SK-N-MC (cell line): ENCODE measurements around the gene DBN1.

Experiments used
- DNase-seq: peaks from one replicate; pipeline ENCODE4 v3.0.0-alpha.2; 2011; ENCODE audit warnings: low read depth, low spot score
- H3K27ac ChIP-seq: fragments of 200-600 bp; sonication (generic); 2 replicates; pipeline ENCODE4 v1.5.1; 2016; ENCODE audit warnings: mixed run types
- H3K36me3 ChIP-seq: fragments of 200-600 bp; sonication (generic); 2 replicates; pipeline ENCODE4 v1.6.1; 2017; ENCODE audit warnings: antibody characterized with exemption, low read length, mixed read lengths; ENCODE audit not compliant: insufficient read depth
- H3K4me3 ChIP-seq: fragments of 200-600 bp; sonication (generic); 2 replicates; pipeline ENCODE4 v1.5.1; 2016
- H3K9ac ChIP-seq: fragments of 200-600 bp; sonication (generic); 2 replicates; pipeline ENCODE4 v1.8.0; 2017; ENCODE audit warnings: mixed run types, mixed read lengths; ENCODE audit not compliant: insufficient read length
- H3K9me3 ChIP-seq: fragments of 200-600 bp; sonication (generic); 2 replicates; pipeline ENCODE4 v1.6.1; 2017; ENCODE audit warnings: low read depth, mild to moderate bottlenecking, antibody characterized with exemption, low read length, moderate library complexity, mixed read lengths
- EZH2 ChIP-seq: fragments of 200-600 bp; sonication (generic); IDR thresholded peaks from one replicate; pipeline ENCODE4 v1.6.1; 2017; ENCODE audit warnings: antibody characterized with exemption
- FOXP2 ChIP-seq: optimal IDR thresholded peaks from 2 replicates; pipeline ENCODE3; 2011; ENCODE audit warnings: mild to moderate bottlenecking, moderate library complexity; ENCODE audit not compliant: insufficient read depth; ENCODE audit errors: extremely low read length, control extremely low read depth
- POLR2AphosphoS5 ChIP-seq: IDR thresholded peaks from 2 replicates; pipeline ENCODE4 v1.6.1; 2012; ENCODE audit warnings: mild to moderate bottlenecking, low read depth, low read length, borderline replicate concordance

Gene DBN1

DNA sequence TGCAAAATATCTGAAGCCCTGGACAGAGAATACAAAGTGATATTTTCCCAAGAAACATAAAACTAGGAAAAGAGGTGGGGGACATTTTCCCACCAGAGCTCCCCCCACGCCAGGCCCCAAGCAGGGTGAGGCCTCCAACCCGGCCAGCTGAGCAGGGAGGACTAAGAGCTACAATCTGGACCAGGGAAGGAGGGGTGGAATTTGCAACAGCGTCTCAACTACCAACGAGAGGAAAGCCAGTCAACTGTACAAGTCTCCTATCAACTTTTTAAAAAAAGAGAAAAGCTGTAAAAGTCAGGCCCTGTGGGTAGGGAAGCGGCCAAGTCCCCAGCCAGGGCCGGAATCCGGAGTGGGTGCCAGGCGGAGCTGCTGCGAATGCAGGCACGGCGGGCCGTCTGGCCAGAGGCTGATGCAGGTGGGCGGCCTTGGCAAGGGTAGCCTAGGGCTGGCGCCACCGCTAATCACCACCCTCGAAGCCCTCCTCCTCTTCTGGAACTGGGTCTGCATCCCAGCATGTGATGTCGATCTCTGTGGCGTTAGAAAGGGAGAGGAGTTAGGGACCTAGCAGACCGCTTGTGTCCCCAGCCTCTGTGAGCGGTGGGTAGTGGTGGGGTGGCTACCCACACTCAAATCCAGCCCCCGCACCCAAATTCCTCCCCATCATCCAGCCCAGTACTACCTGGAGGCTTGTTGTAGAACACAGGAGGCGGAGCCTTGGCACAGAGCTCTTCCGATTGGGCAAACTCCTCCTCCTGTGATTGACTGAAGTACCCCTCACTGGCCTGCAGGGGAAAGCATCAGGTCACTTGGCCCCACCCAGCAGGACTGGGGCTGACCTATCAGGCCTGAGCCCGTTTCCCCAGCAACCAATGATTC, 16.2 kb downstream of the DBN1 start:
- Histone ChIP-seq H3K4me3 (no peak overlapping the region), H3K9me3 (no peaks in the 10 kb centered on the region), H3K9ac (no peak overlapping the region), H3K27ac (peak overlapping the region; percentile 81), H3K36me3 (peaks cover 46% of the 10 kb centered on the region)
- TF ChIP-seq POLR2AphosphoS5: peak; percentile 15; the same call in 1 of the 2 replicates
- no peak for TF ChIP-seq FOXP2
- DNase-seq: peak; percentile 48

DNA sequence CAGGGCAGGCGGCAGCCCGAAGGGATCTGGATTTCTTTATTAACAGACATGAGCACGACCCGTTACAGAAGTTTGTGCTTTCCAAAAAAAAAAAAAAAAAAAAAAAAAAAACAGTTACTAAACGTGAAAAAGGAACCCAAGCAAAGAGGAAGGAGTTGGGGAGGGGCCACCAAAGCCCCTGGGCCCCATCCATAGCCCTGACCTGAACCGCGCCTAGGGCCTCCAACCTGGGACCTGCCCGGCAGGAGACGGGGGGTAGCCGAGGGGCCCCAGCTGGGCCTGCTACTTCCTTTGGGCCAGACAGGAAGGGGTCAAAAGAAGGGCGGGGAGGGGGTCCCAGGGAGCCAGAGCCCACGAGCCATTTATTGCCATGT, 16.9 kb downstream of the DBN1 start:
- TF ChIP-seq EZH2 (no peak), POLR2AphosphoS5 (no peak), FOXP2 (no peak)
- Histone ChIP-seq H3K9ac (no peak overlapping the region), H3K4me3 (no peak overlapping the region), H3K36me3 (peaks cover 41% of the 10 kb centered on the region), H3K9me3 (no peaks in the 10 kb centered on the region), H3K27ac (peak overlapping the region; percentile 81)
- DNase-seq: no peak

DNA sequence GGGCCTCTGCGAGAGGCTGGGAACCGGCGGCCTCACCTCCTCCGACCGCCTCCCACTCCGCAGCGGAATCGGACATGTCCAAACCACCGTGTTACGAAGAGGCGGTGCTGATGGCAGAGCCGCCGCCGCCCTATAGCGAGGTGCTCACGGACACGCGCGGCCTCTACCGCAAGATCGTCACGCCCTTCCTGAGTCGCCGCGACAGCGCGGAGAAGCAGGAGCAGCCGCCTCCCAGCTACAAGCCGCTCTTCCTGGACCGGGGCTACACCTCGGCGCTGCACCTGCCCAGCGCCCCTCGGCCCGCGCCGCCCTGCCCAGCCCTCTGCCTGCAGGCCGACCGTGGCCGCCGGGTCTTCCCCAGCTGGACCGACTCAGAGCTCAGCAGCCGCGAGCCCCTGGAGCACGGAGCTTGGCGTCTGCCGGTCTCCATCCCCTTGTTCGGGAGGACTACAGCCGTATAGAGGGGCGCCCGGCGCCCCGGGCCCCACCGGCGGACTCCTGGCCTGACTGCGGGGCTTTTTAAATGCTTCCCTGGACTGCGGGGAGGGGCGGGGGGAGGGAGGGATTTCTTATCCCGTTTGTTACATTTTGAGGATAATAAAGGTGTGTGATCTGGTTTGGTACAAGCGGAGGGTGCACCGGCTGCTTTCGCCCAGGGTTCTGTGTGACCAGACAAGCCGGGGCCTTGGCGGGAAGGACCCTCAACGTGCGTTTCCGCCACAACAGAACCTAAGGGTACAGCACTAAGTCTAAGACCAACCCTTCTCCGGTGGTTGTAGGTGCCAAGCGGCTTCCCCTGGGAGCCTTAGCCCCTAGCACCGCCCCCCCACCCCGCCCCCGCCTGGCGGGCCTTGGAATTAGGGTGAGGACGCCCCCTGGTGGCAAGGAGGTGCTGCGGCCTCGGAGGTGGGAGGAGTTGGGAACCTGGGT, 17.5 kb downstream of the DBN1 start:
- Histone ChIP-seq H3K36me3 (peaks cover 38% of the 10 kb centered on the region), H3K27ac (peak overlapping the region; percentile 83), H3K9ac (peak overlapping the region; percentile 70), H3K9me3 (no peaks in the 10 kb centered on the region), H3K4me3 (peak overlapping the region; percentile 94)
- DNase-seq: peak; percentile 71
- no peak for TF ChIP-seq EZH2
- TF ChIP-seq POLR2AphosphoS5: peak; percentile 64
- TF ChIP-seq FOXP2: peak; percentile 54

DNA sequence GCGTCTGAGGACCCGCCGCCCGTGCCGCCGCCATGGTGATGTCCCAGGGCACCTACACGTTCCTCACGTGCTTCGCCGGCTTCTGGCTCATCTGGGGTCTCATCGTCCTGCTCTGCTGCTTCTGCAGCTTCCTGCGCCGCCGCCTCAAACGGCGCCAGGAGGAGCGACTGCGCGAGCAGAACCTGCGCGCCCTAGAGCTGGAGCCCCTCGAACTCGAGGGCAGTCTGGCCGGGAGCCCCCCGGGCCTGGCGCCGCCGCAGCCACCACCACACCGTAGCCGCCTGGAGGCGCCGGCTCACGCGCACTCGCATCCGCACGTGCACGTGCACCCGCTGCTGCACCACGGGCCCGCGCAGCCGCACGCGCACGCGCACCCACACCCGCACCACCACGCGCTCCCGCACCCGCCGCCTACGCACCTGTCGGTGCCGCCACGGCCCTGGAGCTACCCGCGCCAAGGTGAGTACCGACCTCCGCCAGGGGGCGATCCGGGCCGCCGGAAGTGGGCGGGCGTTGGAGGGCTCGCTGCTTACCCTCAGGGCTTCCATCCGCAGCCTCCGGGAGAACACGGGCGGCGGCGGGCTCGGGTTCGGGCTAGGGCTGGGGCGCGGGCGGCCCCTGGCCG, 18.3 kb downstream of the DBN1 start:
- Histone ChIP-seq H3K9ac (peak overlapping the region; percentile 70), H3K27ac (peak overlapping the region; percentile 83), H3K36me3 (peaks cover 33% of the 10 kb centered on the region), H3K4me3 (peak overlapping the region; percentile 94), H3K9me3 (no peaks in the 10 kb centered on the region)
- TF ChIP-seq FOXP2 (no peak), EZH2 (no peak), POLR2AphosphoS5 (no peak; the same call in 1 of the 2 replicates)
- no peak for DNase-seq

DNA sequence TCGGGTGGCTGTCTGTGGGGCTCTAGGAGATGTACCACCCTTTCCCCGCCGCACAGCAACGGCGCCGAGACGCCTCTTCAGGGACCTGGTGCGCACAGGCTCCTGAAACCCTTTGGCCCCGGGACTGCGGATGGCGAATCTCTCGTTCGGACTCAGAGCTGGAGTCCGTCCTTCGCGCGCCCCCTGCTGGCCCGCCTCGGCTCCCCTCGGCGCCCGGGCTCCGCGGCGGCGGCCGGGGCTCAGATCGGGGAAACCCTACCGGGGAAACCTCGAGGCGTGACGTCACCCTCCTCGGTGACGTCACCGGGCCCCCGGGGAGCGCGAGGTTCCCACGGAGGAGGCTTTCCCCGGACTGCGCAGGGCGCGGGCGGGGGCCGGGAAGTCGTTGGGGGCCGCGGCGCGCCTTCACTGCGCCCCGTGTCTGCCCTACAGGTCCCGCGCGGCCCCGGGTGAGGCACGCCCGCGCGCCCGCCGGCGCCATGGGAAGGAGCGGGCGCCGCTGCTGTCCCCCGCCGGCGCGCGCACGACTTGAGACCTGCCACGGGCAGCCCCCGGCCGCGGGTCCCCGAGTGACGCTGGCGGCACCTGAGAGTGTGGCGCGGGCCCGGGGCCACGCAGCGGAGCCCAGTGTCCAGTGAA, 18.9 kb downstream of the DBN1 start:
- Histone ChIP-seq H3K4me3 (peak overlapping the region; percentile 94), H3K36me3 (peaks cover 27% of the 10 kb centered on the region), H3K9me3 (no peaks in the 10 kb centered on the region), H3K27ac (peak overlapping the region; percentile 46; the same call in 1 of the 2 replicates), H3K9ac (peak overlapping the region; percentile 70)
- no peak for DNase-seq
- no peak for TF ChIP-seq POLR2AphosphoS5
- no peak for TF ChIP-seq EZH2
- TF ChIP-seq FOXP2: no peak

DNA sequence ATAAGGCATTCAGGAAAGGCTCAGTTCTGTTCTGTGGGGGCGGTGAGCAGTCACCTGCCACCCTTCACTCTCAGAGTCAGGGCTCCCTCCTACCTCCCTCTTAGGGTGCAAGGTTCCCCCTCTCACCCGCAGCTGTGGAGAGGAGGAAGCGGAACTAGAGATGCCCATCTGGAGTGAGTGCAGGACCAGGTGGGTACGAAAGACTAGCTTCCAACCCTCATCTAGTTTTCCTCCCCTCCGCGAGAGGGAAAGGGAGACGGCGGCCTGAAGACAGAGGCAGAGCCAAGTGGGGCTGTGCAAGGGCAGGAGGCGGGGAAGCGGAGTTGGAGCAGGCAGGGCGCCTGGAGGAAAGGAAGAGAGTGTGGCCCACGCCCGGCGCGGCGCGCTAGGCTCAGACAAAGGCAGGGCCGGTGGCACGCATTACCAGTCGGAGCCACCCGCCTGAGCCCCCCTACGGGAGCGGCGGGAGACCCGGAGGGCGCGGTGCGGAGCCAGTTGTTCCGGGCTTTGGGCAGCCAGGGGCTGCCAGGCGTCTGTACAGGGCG, 19.5 kb downstream of the DBN1 start:
- H3K4me3 ChIP-seq: peak overlapping the region; percentile 94
- peaks cover 21% of the 10 kb centered on the region for H3K36me3 ChIP-seq
- no peak for DNase-seq
- no peak overlapping the region for H3K9ac ChIP-seq
- TF ChIP-seq POLR2AphosphoS5 (no peak), FOXP2 (no peak), EZH2 (no peak)
- no peak overlapping the region for H3K27ac ChIP-seq
- no peaks in the 10 kb centered on the region for H3K9me3 ChIP-seq

DNA sequence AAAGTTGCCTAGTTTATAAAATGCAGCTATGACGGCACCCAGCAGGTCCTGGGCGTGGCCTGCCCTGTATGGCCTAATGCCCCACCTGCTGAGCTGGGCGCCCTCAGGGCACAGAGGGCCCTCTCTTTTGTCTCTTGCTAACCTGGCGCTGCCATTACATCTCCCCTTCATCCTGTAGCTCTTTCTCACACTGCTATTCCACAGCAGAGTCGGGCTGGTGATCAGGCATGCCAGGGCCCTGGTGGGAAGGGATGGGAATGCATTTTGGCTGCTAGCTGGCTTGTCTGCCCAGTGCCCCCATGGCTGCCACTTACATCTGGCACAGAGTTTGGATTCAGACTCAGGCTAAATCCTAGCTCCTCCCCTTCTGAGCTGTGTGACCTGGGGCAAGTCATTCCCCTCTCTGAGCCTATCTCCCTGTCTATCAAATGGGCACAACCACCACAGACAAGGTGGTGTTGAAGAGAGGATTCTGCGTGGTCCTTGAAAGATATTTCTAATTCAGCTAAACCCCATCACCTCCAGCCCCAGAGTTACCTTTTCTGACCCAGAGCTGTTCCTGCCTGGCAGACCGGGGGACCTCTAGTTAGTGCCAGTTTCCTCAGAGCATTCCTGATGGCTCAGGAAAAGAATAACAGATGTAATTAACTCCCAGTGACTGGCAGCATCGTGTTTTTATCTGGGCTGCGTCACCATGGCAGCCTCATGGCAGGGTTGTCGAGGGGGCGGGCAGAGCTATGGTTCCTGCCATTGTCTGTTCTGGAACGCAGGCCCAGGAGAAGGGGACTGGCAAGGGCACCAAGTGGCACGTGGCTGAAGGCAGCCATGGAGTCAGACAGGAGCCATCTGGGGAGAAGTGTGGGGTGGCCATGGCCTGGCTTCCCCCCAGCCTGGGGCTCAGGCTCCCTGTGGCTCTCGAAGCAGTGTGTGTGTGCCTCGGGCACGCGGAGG, 20.5 kb downstream of the DBN1 start:
- H3K4me3 ChIP-seq: no peak overlapping the region
- TF ChIP-seq FOXP2: no peak
- no peak for TF ChIP-seq POLR2AphosphoS5
- TF ChIP-seq EZH2: no peak
- H3K9ac ChIP-seq: no peak overlapping the region
- H3K9me3 ChIP-seq: no peaks in the 10 kb centered on the region
- peaks cover 12% of the 10 kb centered on the region for H3K36me3 ChIP-seq
- H3K27ac ChIP-seq: no peak overlapping the region
- no peak for DNase-seq
